Neural cell (in vitro differentiated cells): ENCODE results near the gene MCMBP. TPM values are rescaled to one million over a fixed set of nuclear protein-coding genes. Genes with fewer than 3 reads are reported as not detected.

Source experiments
- H2AFZ ChIP-seq: fragments of 200-600, 300-800 bp; sonication (generic), shearing (Covaris generic); 2 replicates; pipeline ENCODE4 v1.6.0; 2014; ENCODE audit warnings: low read depth, mild to moderate bottlenecking, antibody characterized with exemption, low read length, moderate library complexity
- H3F3A ChIP-seq: fragments of 200-600 bp; shearing (Covaris generic); 2 replicates; pipeline ENCODE4 v1.6.1; 2016; ENCODE audit warnings: mild to moderate bottlenecking, moderate library complexity, mixed read lengths, antibody characterized with exemption, low read length; ENCODE audit not compliant: insufficient read depth, poor library complexity, severe bottlenecking
- H3K27ac ChIP-seq: fragments of 200-600, 300-800 bp; sonication (generic), shearing (Covaris generic); 2 replicates; pipeline ENCODE4 v1.5.1; 2014; ENCODE audit warnings: mild to moderate bottlenecking, low read length, moderate library complexity
- H3K27me3 ChIP-seq: fragments of 300-800, 200-600 bp; sonication (generic), shearing (Covaris generic); 2 replicates; pipeline ENCODE4 v1.6.0; 2014; ENCODE audit warnings: mild to moderate bottlenecking, low read depth, low read length, moderate library complexity; ENCODE audit not compliant: insufficient read depth
- H3K36me3 ChIP-seq: fragments of 300-800, 200-600 bp; sonication (generic), shearing (Covaris generic); 2 replicates; pipeline ENCODE4 v1.5.1; 2014; ENCODE audit warnings: mild to moderate bottlenecking, antibody characterized with exemption, low read length, moderate library complexity; ENCODE audit not compliant: insufficient read depth
- H3K4me2 ChIP-seq: fragments of 300-800, 200-600 bp; sonication (generic), shearing (Covaris generic); 2 replicates; pipeline ENCODE4 v1.6.0; 2014; ENCODE audit warnings: mild to moderate bottlenecking, low read length
- H3K4me3 ChIP-seq: fragments of 300-800, 200-600 bp; sonication (generic), shearing (Covaris generic); 2 replicates; pipeline ENCODE4 v1.5.1; 2014; ENCODE audit warnings: mild to moderate bottlenecking, low read length, moderate library complexity
- H3K79me2 ChIP-seq: fragments of 200-600 bp; shearing (Covaris generic); replicated peaks from 2 replicates; pipeline ENCODE4 v1.6.0; 2014; ENCODE audit warnings: mild to moderate bottlenecking, low read length, moderate library complexity; ENCODE audit not compliant: insufficient read depth
- H3K9ac ChIP-seq: fragments of 300-800, 200-600 bp; sonication (generic), shearing (Covaris generic); 2 replicates; pipeline ENCODE4 v1.6.1; 2016; ENCODE audit warnings: mild to moderate bottlenecking, low read length, mixed read lengths
- H3K9me2 ChIP-seq: fragments of 200-600 bp; shearing (Covaris generic); 2 replicates; pipeline ENCODE4 v1.6.1; 2016; ENCODE audit warnings: mild to moderate bottlenecking, low read length, mixed read lengths; ENCODE audit not compliant: insufficient read depth
- H3K9me3 ChIP-seq: fragments of 200-600, 300-800 bp; sonication (generic), shearing (Covaris generic); 2 replicates; pipeline ENCODE4 v1.6.1; 2016; ENCODE audit warnings: mild to moderate bottlenecking, mixed run types, low read length, moderate library complexity, mixed read lengths
- H4K20me1 ChIP-seq: fragments of 200-600 bp; shearing (Covaris generic); 2 replicates; pipeline ENCODE4 v1.6.1; 2016; ENCODE audit warnings: mild to moderate bottlenecking, mixed run types; ENCODE audit not compliant: insufficient read depth
- EP300 ChIP-seq: fragments of 450-650 bp; conservative IDR thresholded peaks from 2 replicates; pipeline ENCODE4 v1.6.1; 2014; ENCODE audit warnings: antibody characterized with exemption, mild to moderate bottlenecking, moderate library complexity; ENCODE audit not compliant: poor library complexity, severe bottlenecking
- EZH2 ChIP-seq: fragments of 200-600, 300-800 bp; shearing (Covaris generic), sonication (generic); IDR thresholded peaks from 2 replicates; pipeline ENCODE4 v1.6.1; 2014; ENCODE audit warnings: antibody characterized with exemption, low read length, borderline replicate concordance, mild to moderate bottlenecking; ENCODE audit not compliant: insufficient read depth, poor library complexity, severe bottlenecking
- MXI1 ChIP-seq: fragments of 450-650 bp; conservative IDR thresholded peaks from 2 replicates; pipeline ENCODE4 v1.6.1; 2014; ENCODE audit warnings: antibody characterized with exemption, mild to moderate bottlenecking; ENCODE audit not compliant: poor library complexity, severe bottlenecking
- POLR2AphosphoS5 ChIP-seq: IDR thresholded peaks from 2 replicates; pipeline ENCODE4 v1.6.1; 2012
- RAD21 ChIP-seq: fragments of 450-650 bp; conservative IDR thresholded peaks from 2 replicates; pipeline ENCODE4 v1.6.1; 2014; ENCODE audit warnings: antibody characterized with exemption, mild to moderate bottlenecking, moderate library complexity
- SMC3 ChIP-seq: fragments of 450-650 bp; conservative IDR thresholded peaks from 2 replicates; pipeline ENCODE4 v1.6.1; 2014; ENCODE audit warnings: antibody characterized with exemption, mild to moderate bottlenecking, moderate library complexity; ENCODE audit not compliant: poor library complexity
- TAF1 ChIP-seq: IDR thresholded peaks from 2 replicates; pipeline ENCODE4 v1.6.1; 2012; ENCODE audit warnings: low read depth
- polyA plus RNA-seq: library from polyadenylated mRNA; depleted of rRNA; stranded (reverse); fragments of >200 nt; gene quantifications from 2 replicates; pipeline ENCODE4 v1.2.3, GENCODE V29; 2014
- TF ChIP-seq, protein P1 (sequence below): fragments of 450-650 bp; IDR thresholded peaks from 2 replicates; pipeline ENCODE4 v1.5.1; 2014; ENCODE audit warnings: antibody characterized with exemption, mild to moderate bottlenecking, moderate library complexity; ENCODE audit not compliant: poor library complexity, severe bottlenecking
- TF ChIP-seq, protein P2 (sequence below): IDR thresholded peaks from 2 replicates; pipeline ENCODE4 v1.6.1; 2012; ENCODE audit warnings: borderline replicate concordance

Gene MCMBP
- polyA plus RNA-seq, 1 donor from 2014 or later: 58.0 TPM

DNA sequence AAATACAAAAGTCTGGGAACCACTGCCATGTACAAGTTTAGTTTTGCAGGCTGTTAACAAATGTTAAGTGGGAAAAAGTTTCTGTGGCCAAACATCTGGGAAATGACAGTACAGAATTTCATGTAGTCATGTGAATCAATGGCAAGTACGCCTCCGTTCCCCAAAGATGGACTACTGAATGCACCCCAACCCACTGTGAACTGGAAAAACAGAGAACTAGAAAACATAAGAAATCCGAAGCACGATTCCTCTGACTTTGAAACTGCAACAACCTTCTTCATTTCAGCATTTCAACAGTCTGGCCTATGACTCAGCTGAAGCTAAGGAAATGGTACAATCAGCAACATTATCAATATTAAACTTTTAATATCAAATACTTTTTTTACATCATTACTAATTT lies 41.8 kb downstream of the MCMBP start:
- Histone ChIP-seq H3K27ac (no peak overlapping the region), H3K9ac (no peak overlapping the region), H3K79me2 (no peaks in the 10 kb centered on the region), H3K9me3 (no peaks in the 10 kb centered on the region), H3K4me2 (no peak overlapping the region), H2AFZ (no peak overlapping the region), H3K4me3 (no peak overlapping the region), H3K36me3 (peaks cover 8% of the 10 kb centered on the region), H3K27me3 (no peaks in the 10 kb centered on the region), H4K20me1 (no peaks in the 10 kb centered on the region), H3K9me2 (no peaks in the 10 kb centered on the region), H3F3A (no peaks in the 10 kb centered on the region)
- TF ChIP-seq, protein P1, sequence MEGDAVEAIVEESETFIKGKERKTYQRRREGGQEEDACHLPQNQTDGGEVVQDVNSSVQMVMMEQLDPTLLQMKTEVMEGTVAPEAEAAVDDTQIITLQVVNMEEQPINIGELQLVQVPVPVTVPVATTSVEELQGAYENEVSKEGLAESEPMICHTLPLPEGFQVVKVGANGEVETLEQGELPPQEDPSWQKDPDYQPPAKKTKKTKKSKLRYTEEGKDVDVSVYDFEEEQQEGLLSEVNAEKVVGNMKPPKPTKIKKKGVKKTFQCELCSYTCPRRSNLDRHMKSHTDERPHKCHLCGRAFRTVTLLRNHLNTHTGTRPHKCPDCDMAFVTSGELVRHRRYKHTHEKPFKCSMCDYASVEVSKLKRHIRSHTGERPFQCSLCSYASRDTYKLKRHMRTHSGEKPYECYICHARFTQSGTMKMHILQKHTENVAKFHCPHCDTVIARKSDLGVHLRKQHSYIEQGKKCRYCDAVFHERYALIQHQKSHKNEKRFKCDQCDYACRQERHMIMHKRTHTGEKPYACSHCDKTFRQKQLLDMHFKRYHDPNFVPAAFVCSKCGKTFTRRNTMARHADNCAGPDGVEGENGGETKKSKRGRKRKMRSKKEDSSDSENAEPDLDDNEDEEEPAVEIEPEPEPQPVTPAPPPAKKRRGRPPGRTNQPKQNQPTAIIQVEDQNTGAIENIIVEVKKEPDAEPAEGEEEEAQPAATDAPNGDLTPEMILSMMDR: no peak
- no peak for TF ChIP-seq TAF1
- TF ChIP-seq EP300: no peak
- TF ChIP-seq SMC3: no peak
- no peak for TF ChIP-seq POLR2AphosphoS5
- TF ChIP-seq, protein P2, sequence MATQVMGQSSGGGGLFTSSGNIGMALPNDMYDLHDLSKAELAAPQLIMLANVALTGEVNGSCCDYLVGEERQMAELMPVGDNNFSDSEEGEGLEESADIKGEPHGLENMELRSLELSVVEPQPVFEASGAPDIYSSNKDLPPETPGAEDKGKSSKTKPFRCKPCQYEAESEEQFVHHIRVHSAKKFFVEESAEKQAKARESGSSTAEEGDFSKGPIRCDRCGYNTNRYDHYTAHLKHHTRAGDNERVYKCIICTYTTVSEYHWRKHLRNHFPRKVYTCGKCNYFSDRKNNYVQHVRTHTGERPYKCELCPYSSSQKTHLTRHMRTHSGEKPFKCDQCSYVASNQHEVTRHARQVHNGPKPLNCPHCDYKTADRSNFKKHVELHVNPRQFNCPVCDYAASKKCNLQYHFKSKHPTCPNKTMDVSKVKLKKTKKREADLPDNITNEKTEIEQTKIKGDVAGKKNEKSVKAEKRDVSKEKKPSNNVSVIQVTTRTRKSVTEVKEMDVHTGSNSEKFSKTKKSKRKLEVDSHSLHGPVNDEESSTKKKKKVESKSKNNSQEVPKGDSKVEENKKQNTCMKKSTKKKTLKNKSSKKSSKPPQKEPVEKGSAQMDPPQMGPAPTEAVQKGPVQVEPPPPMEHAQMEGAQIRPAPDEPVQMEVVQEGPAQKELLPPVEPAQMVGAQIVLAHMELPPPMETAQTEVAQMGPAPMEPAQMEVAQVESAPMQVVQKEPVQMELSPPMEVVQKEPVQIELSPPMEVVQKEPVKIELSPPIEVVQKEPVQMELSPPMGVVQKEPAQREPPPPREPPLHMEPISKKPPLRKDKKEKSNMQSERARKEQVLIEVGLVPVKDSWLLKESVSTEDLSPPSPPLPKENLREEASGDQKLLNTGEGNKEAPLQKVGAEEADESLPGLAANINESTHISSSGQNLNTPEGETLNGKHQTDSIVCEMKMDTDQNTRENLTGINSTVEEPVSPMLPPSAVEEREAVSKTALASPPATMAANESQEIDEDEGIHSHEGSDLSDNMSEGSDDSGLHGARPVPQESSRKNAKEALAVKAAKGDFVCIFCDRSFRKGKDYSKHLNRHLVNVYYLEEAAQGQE: no peak
- TF ChIP-seq EZH2: no peak
- TF ChIP-seq MXI1: no peak
- TF ChIP-seq RAD21: no peak

DNA sequence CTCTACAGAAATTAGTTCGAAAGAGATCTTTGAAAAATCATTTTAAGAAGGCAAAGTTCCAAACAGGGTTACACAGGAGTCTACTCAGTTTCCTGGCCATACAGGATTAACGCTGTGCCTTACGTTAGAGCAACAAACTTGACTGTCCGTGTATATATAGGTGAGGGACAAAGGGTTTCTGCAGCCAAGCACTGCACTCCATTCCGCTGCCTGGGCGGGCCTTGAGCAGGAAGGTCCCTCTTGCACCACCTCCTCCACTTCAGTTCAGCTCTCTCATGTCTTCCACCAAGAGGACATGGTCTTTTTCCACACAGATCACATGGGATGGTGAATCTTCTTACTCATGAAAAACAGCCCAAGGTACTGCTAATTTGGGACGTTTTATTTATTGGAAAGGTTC lies 43.2 kb downstream of the MCMBP start:
- Histone ChIP-seq H3K79me2 (no peaks in the 10 kb centered on the region), H3K4me3 (no peak overlapping the region), H3K27ac (no peak overlapping the region), H3K4me2 (no peak overlapping the region), H3F3A (no peaks in the 10 kb centered on the region), H2AFZ (no peak overlapping the region), H4K20me1 (no peaks in the 10 kb centered on the region), H3K9me3 (no peaks in the 10 kb centered on the region), H3K9me2 (no peaks in the 10 kb centered on the region), H3K9ac (no peak overlapping the region), H3K36me3 (peaks cover 14% of the 10 kb centered on the region), H3K27me3 (no peaks in the 10 kb centered on the region)
- TF ChIP-seq SMC3 (no peak), RAD21 (no peak), TAF1 (no peak), EZH2 (no peak)

DNA sequence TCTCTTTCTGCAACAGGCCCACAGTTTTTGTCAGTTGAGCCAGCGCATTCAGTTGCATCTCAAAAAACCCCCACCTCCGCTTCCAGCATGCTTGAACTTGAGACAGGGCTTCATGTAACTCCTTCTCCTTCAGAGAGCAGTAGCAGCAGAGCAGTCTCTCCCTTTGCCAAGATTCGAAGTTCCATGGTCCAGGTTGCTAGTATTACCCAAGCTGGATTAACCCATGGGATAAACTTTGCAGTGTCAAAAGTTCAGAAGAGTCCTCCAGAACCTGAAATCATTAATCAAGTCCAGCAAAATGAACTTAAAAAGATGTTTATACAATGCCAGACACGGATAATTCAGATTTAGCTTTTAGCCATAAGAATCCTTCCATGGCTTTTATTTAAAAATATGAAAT lies 45.2 kb downstream of the MCMBP start:
- Histone ChIP-seq H4K20me1 (no peaks in the 10 kb centered on the region), H3K9me3 (no peaks in the 10 kb centered on the region), H3K79me2 (no peaks in the 10 kb centered on the region), H3K9ac (no peak overlapping the region), H3K9me2 (no peaks in the 10 kb centered on the region), H3K27me3 (no peaks in the 10 kb centered on the region), H3K4me3 (no peak overlapping the region), H2AFZ (no peak overlapping the region), H3K36me3 (peaks cover 20% of the 10 kb centered on the region), H3F3A (no peaks in the 10 kb centered on the region), H3K27ac (no peak overlapping the region), H3K4me2 (no peak overlapping the region)
- TF ChIP-seq EP300 (no peak), EZH2 (no peak), TAF1 (no peak), MXI1 (no peak), RAD21 (no peak)
